Pancreas (tissue), 10 donors: ENCODE measurements around the gene SART3. TPM values are rescaled to one million over a fixed set of nuclear protein-coding genes. Genes with fewer than 3 reads are reported as not detected.

ENCODE experiments used
- ATAC-seq, 4 donors: fragments of 200-7000 bp; cut with Tn5 transposase; one replicate each; pipeline versions ENCODE4 v1.8.0 to v1.9.1; 2020; ENCODE audit warnings: mild to moderate bottlenecking in 4 of 4, moderate library complexity in 4 of 4
- DNase-seq, 6 donors: peaks; one replicate each; pipeline ENCODE4 v3.0.0-alpha.2; 2020
- FAIRE-seq: peaks from 2 replicates; lab custom pipeline; 2012; peaks lifted over from hg19 to GRCh38; lab: Jason Lieb, UNC
- H3K27ac ChIP-seq, 4 donors: fragments of 200-600 bp; sonication (generic); 1 replicate in 3 of 4; 2 replicates in 1 of 4; pipeline versions ENCODE4 v1.5.0 to v1.8.0; 2020
- H3K27me3 ChIP-seq, 4 donors: fragments of 200-600 bp; one replicate each; pipeline ENCODE4 v1.8.0; 2021
- H3K36me3 ChIP-seq, 3 donors: fragments of 200-600 bp; sonication (generic) in 1 of 3; one replicate each; pipeline versions ENCODE4 v1.5.0 to v1.8.0; 2020 to 2021
- H3K4me1 ChIP-seq, 3 donors: fragments of 200-600 bp; one replicate each; pipeline ENCODE4 v1.8.0; 2021
- H3K4me3 ChIP-seq, 4 donors: fragments of 200-600 bp; sonication (generic) in 2 of 4; one replicate each; pipeline versions ENCODE4 v1.5.0 to v1.8.0; 2020 to 2021
- H3K9me3 ChIP-seq, 4 donors: fragments of 200-600 bp; one replicate each; pipeline ENCODE4 v1.8.0; 2021
- CTCF ChIP-seq, 4 donors: fragments of 200-600 bp; sonication (generic) in 3 of 4; IDR thresholded peaks; one replicate each; pipeline versions ENCODE4 v1.5.0 to v1.8.0; 2021; ENCODE audit warnings: antibody characterized with exemption in 4 of 4
- WGBS, 2 donors: extraction: QIAGEN DNeasy Blood & Tissue Kit; methylation state at CpG; one replicate each; pipeline ENCODE4 v1.1.7; 2013; 5-methylcytosine and 5-hydroxymethylcytosine counted together
- intact Hi-C, 3 donors: fragments of 100-400 bp; cut with DNase I; formaldehyde crosslinking; loops; one replicate each; pipeline versions ENCODE4 v1.11.1 to v1.14.2; 2022
- polyA plus RNA-seq, 2 donors: library from polyadenylated mRNA; stranded (reverse); fragments of 200-250 nt; gene quantifications; one replicate each; pipeline ENCODE4 v1.2.3, GENCODE V29; 2013
- total RNA-seq, 6 donors: library from RNA; stranded (reverse); fragmentation: NEBNext Ultra II Directional in 4 of 6; extraction: Animal tissue kit (Norgen Biotek cat#: 25700) in 4 of 6; gene quantifications; one replicate each; pipeline versions ENCODE4 v1.2.1 to v1.2.4, GENCODE V29; 2021 to 2023
- donor health status: healthy with polysubstance abuse.
- donor health status: DM: no; HTN: no; CAD: no; lungs with moderate emphysema.
- donor health status: DM: no; HTN: no; CAD: no.
- donor health status: control.
- donor health status: control.
- donor health status: Bipolar disorder and iron deficiency.
- donor health status: DM: yes; HTN: yes; CAD: no.
- donor health status: DM: no; HTN: no; CAD: no.
- donor health status: DM: no; HTN: no; CAD: no.
- donor health status: DM: yes; HTN: yes; CAD: no.

The SART3 gene
- total and polyA plus RNA-seq, 8 donors, result 13.9 to 23.4 (median 16.7) TPM

- no peaks in the 10 kb centered on the region for H3K36me3 ChIP-seq
- DNase-seq (no peak), FAIRE-seq (no peak), ATAC-seq (no peak)
- TF ChIP-seq CTCF (IDR thresholded peaks at IDR 0.05), result no peak
- whole genome bisulfite sequencing, 2 donors, result 61 to 64% methylated on average over 2 of the region's 2 CpGs
- H3K4me3 ChIP-seq, result no peak overlapping the region
- intact Hi-C loops, result no loop called here
- no peaks in the 10 kb centered on the region for H3K9me3 ChIP-seq
- no peaks in the 10 kb centered on the region for H3K27me3 ChIP-seq
- no peak overlapping the region for H3K27ac ChIP-seq
- no peaks in the 10 kb centered on the region for H3K4me1 ChIP-seq
Observed at GRCh38 chr12:108484431-108484830, 76.5 kb downstream of the SART3 start.

- intact Hi-C loops, result no loop called here
- TF ChIP-seq CTCF (IDR thresholded peaks at IDR 0.05), result no peak
- no peak overlapping the region for H3K4me3 ChIP-seq
- H3K27me3 ChIP-seq, result no peaks in the 10 kb centered on the region
- ATAC-seq, result no peak
- H3K27ac ChIP-seq, result no peak overlapping the region
- no peak for FAIRE-seq
- WGBS, 2 donors, result 43 to 57% methylated on average over 6 of the region's 6 CpGs
- no peaks in the 10 kb centered on the region for H3K36me3 ChIP-seq
- DNase-seq, result no peak
- no peaks in the 10 kb centered on the region for H3K4me1 ChIP-seq
- no peaks in the 10 kb centered on the region for H3K9me3 ChIP-seq
Observed at GRCh38 chr12:108483213-108484059, 77.5 kb downstream of the SART3 start.

GRCh38 chr12:108482717-108483212 lies 78.2 kb downstream of the SART3 start:
- intact Hi-C loops, result no loop called here
- no peak for TF ChIP-seq CTCF (IDR thresholded peaks at IDR 0.05)
- FAIRE-seq, result no peak
- Histone ChIP-seq H3K27me3 (no peaks in the 10 kb centered on the region), H3K4me3 (no peak overlapping the region), H3K36me3 (no peaks in the 10 kb centered on the region), H3K27ac (no peak overlapping the region), H3K4me1 (no peaks in the 10 kb centered on the region), H3K9me3 (no peaks in the 10 kb centered on the region)
- ATAC-seq, result no peak
- no peak for DNase-seq
- 43 to 46% methylated on average over 11 of the region's 11 CpGs for WGBS, 2 donors

GRCh38 chr12:108479364-108480070 lies 81.5 kb downstream of the SART3 start:
- no peak overlapping the region for H3K27ac ChIP-seq
- DNase-seq (no peak), ATAC-seq (no peak), FAIRE-seq (no peak)
- H3K4me1 ChIP-seq, result no peaks in the 10 kb centered on the region
- no peaks in the 10 kb centered on the region for H3K9me3 ChIP-seq
- intact Hi-C loops, result no loop called here
- 53 to 61% methylated on average over 6 of the region's 6 CpGs for WGBS, 2 donors
- H3K27me3 ChIP-seq, result no peaks in the 10 kb centered on the region
- H3K36me3 ChIP-seq, result no peaks in the 10 kb centered on the region
- H3K4me3 ChIP-seq, result no peak overlapping the region
- TF ChIP-seq CTCF (IDR thresholded peaks at IDR 0.05), result no peak
